Dedifferentiated amniotic fluid mesenchymal stem cell (primary cell): ENCODE data around the gene LPCAT1.
"Not testable (repeated sequence)": the region's sequence is repeated elsewhere in the genome, so short reads cannot be mapped to it uniquely, and the experiment has no call there.

Experiments used
- DNase-seq: peaks from one replicate; pipeline ENCODE4 v3.0.0-alpha.2; 2016; ENCODE audit errors: extremely low spot score

LPCAT1 gene

GRCh38 chr5:1508659-1509290 is 15.0 kb downstream of the LPCAT1 start:
- no peak for DNase-seq

- no peak for DNase-seq
These were observed 15.7 kb downstream of the LPCAT1 start for GRCh38 chr5:1507961-1508658.

- DNase-seq = no peak
These were observed 16.3 kb downstream of the LPCAT1 start for GRCh38 chr5:1507457-1507856.

- no peak for DNase-seq
These were observed 16.8 kb downstream of the LPCAT1 start for GRCh38 chr5:1507014-1507375.

GRCh38 chr5:1506242-1507013 is 17.3 kb downstream of the LPCAT1 start:
- DNase-seq = no peak

- DNase-seq = no peak
These were observed 18.1 kb downstream of the LPCAT1 start for GRCh38 chr5:1505506-1506241.

GRCh38 chr5:1505089-1505488 is 18.7 kb downstream of the LPCAT1 start:
- not testable (repeated sequence) for DNase-seq

- no peak for DNase-seq
These were observed 19.1 kb downstream of the LPCAT1 start for GRCh38 chr5:1504617-1505016.

- no peak for DNase-seq
These were observed 19.6 kb downstream of the LPCAT1 start for GRCh38 chr5:1504069-1504595.

- DNase-seq = no peak
These were observed 20.3 kb downstream of the LPCAT1 start for GRCh38 chr5:1503241-1504068.

GRCh38 chr5:1502737-1503120 is 21.0 kb downstream of the LPCAT1 start:
- DNase-seq = no peak

GRCh38 chr5:1502046-1502736 is 21.6 kb downstream of the LPCAT1 start:
- no peak for DNase-seq

- no peak for DNase-seq
These were observed 22.3 kb downstream of the LPCAT1 start for GRCh38 chr5:1501372-1502045.

GRCh38 chr5:1500411-1501091 is 23.2 kb downstream of the LPCAT1 start:
- no peak for DNase-seq

- no peak for DNase-seq
These were observed 23.9 kb downstream of the LPCAT1 start for GRCh38 chr5:1499851-1500250.

GRCh38 chr5:1498623-1499416 is 24.9 kb downstream of the LPCAT1 start:
- no peak for DNase-seq

GRCh38 chr5:1497795-1498622 is 25.8 kb downstream of the LPCAT1 start:
- DNase-seq = no peak
